GM12878 (cell line): ENCODE measurements around the gene TOGARAM1. TPM values are rescaled to one million over a fixed set of nuclear protein-coding genes. Genes with fewer than 3 reads are reported as not detected.

Source experiments
- ATAC-seq: fragments of 200-7000 bp; cut with Tn5 transposase; 3 replicates; pipeline ENCODE4 v1.9.1; 2020; ENCODE audit warnings: mild to moderate bottlenecking, moderate library complexity
- BruUV-seq: library from RNA; stranded (reverse); fragments of 400-500 nt; replicated peaks from 2 replicates; lab custom pipeline; 2021; lab: Mats Ljungman, UMichigan
- CTCF ChIA-PET: fragments of 300-600 bp; sonication (Branson Sonifier 250); formaldehyde crosslinking; extraction: SDS; loops from one replicate; lab custom pipeline; 2021; ENCODE audit warnings: inconsistent platforms; lab: Yijun Ruan, JAX
- POLR2A ChIA-PET: fragments of 350-600 bp; formaldehyde crosslinking; extraction: SDS; loops from one replicate; lab custom pipeline; 2021; ENCODE audit warnings: inconsistent platforms; lab: Charles Lee
- RAD21 ChIA-PET: fragments of 300-600 bp; sonication (Branson Sonifier 250); formaldehyde crosslinking; loops from one replicate; lab custom pipeline; 2023; ENCODE audit warnings: antibody characterized with exemption; ENCODE audit not compliant: unreplicated experiment; lab: Charles Lee
- SMC1A ChIA-PET: fragments of 300-600 bp; sonication (Branson Sonifier 250); formaldehyde crosslinking; loops from one replicate; lab custom pipeline; 2023; ENCODE audit not compliant: unreplicated experiment, uncharacterized antibody; lab: Charles Lee
- DNase-seq: peaks from one replicate; pipeline ENCODE4 v3.0.0-alpha.2; 2011; ENCODE audit warnings: low read depth, low spot score
- FAIRE-seq: peaks from 3 replicates; lab custom pipeline; 2011; peaks lifted over from hg19 to GRCh38; lab: Jason Lieb, UNC
- H2AFZ ChIP-seq: 2 replicates; pipeline ENCODE4 v1.6.0; 2011; ENCODE audit warnings: low read depth, low read length, control low read depth; ENCODE audit not compliant: control insufficient read depth
- H3K27ac ChIP-seq: 2 replicates; pipeline ENCODE4 v1.5.1; 2011; ENCODE audit warnings: control low read depth; ENCODE audit not compliant: control insufficient read depth, insufficient read depth
- H3K27me3 ChIP-seq, 2 experiments: replicated peaks in 1 of 2; 2 replicates each; pipeline versions ENCODE4 v1.6.0 to v1.6.1; 2011; ENCODE audit warnings: low read length in 1 of 2; ENCODE audit not compliant: control insufficient read depth in 2 of 2, insufficient read depth in 2 of 2
- H3K36me3 ChIP-seq, 2 experiments: 2 replicates each; pipeline ENCODE4 v1.5.1; 2011; ENCODE audit warnings: low read length in 1 of 2; ENCODE audit not compliant: control insufficient read depth in 2 of 2, insufficient read depth in 2 of 2
- H3K4me1 ChIP-seq: 2 replicates; pipeline ENCODE4 v1.6.1; 2011; ENCODE audit warnings: mild to moderate bottlenecking, low read length, moderate library complexity, mixed read lengths; ENCODE audit not compliant: control insufficient read depth, insufficient read depth
- H3K4me2 ChIP-seq: 2 replicates; pipeline ENCODE4 v1.6.0; 2011; ENCODE audit warnings: control low read depth; ENCODE audit not compliant: control insufficient read depth, insufficient read depth
- H3K4me3 ChIP-seq: fragments of 200-600 bp; sonication (generic); 2 replicates; pipeline ENCODE4 v1.5.1; 2016
- H3K79me2 ChIP-seq: 2 replicates; pipeline ENCODE4 v1.6.0; 2011; ENCODE audit warnings: low read length; ENCODE audit not compliant: control insufficient read depth, insufficient read depth
- H3K9ac ChIP-seq: 2 replicates; pipeline ENCODE4 v1.8.0; 2011; ENCODE audit warnings: low read length, control low read depth, mixed read lengths; ENCODE audit not compliant: control insufficient read depth, insufficient read depth
- H3K9me3 ChIP-seq: replicated peaks from 3 replicates; pipeline ENCODE4 v1.5.1; 2011; ENCODE audit warnings: mild to moderate bottlenecking, low read length; ENCODE audit not compliant: control insufficient read depth, insufficient read depth
- H4K20me1 ChIP-seq: 2 replicates; pipeline ENCODE4 v1.6.0; 2011; ENCODE audit not compliant: control insufficient read depth, insufficient read depth
- CEBPB ChIP-seq, 2 experiments: fragments of 150-350 bp in 1 of 2; IDR thresholded peaks; 2 replicates each; pipeline ENCODE4 v1.6.1; 2012 to 2014; ENCODE audit warnings: low read depth in 2 of 2, low read length in 2 of 2, borderline replicate concordance in 1 of 2, inconsistent platforms in 1 of 2
- CREB1 ChIP-seq: IDR thresholded peaks from 2 replicates; pipeline ENCODE4 v1.6.1; 2012; ENCODE audit warnings: low read depth, mild to moderate bottlenecking, inconsistent platforms
- KLF5 ChIP-seq: fragments of 450-650 bp; IDR thresholded peaks from 2 replicates; pipeline ENCODE4 v1.6.1; 2014; ENCODE audit warnings: mild to moderate bottlenecking; ENCODE audit not compliant: partially characterized antibody
- MEF2B ChIP-seq: fragments of 450-650 bp; IDR thresholded peaks from 2 replicates; pipeline ENCODE4 v1.6.1; 2018; ENCODE audit warnings: mild to moderate bottlenecking, moderate library complexity; ENCODE audit not compliant: partially characterized antibody, poor library complexity, severe bottlenecking
- PML ChIP-seq: IDR thresholded peaks from 2 replicates; pipeline ENCODE4 v1.6.1; 2012; ENCODE audit warnings: low read length, inconsistent platforms
- POLR2AphosphoS5 ChIP-seq: IDR thresholded peaks from 2 replicates; pipeline ENCODE4 v1.6.1; 2011; ENCODE audit warnings: mild to moderate bottlenecking, low read length, inconsistent platforms
- RFX5 ChIP-seq: IDR thresholded peaks from 2 replicates; pipeline ENCODE4 v1.6.1; 2011; ENCODE audit warnings: low read depth, low read length, improper control_type of control experiment
- SMC3 ChIP-seq: IDR thresholded peaks from 2 replicates; pipeline ENCODE4 v1.6.1; 2011; ENCODE audit warnings: low read length, improper control_type of control experiment, borderline replicate concordance
- ZNF384 ChIP-seq: IDR thresholded peaks from 2 replicates; pipeline ENCODE4 v1.6.1; 2012; ENCODE audit warnings: low read depth, mild to moderate bottlenecking, low read length, improper control_type of control experiment, borderline replicate concordance
- WGBS: methylation state at CpG from one replicate; pipeline ENCODE4 v1.1.6; 2016; ENCODE audit warnings: low lambda C conversion rate; ENCODE audit not compliant: insufficient replicate concordance, insufficient coverage; ENCODE audit errors: missing lambda C conversion rate; 5-methylcytosine and 5-hydroxymethylcytosine counted together
- in situ Hi-C: fragments of 300-500 bp; cut with MboI; formaldehyde crosslinking; loops from 9 replicates; pipeline ENCODE4 v1.14.3; 2018; ENCODE audit warnings: mixed read lengths
- intact Hi-C: fragments of 100-400 bp; cut with micrococcal nuclease; formaldehyde crosslinking; loops from one replicate; pipeline ENCODE4 v1.14.2; 2022; ENCODE audit not compliant: unreplicated experiment
- polyA plus RNA-seq, 11 experiments: library from polyadenylated mRNA; depleted of rRNA in 4 of 11; unstranded in 6 of 11; stranded (reverse) in 5 of 11; fragments of >200 nt; fragmentation: Nextera tagmentation in 4 of 11; fragmentation: Illumina TruSeq in 1 of 11; extraction: Ambion mirVana in 4 of 11; extraction: Trizol in 1 of 11; gene quantifications; 1 replicate in 1 of 11; 2 replicates in 10 of 11; pipeline versions ENCODE4 v1.2.1 to v1.2.3, GENCODE V29; 2011 to 2016; ENCODE audit warnings: inconsistent platforms in 2 of 11, missing spikeins in 2 of 11, low read depth in 1 of 11
- total RNA-seq, 4 experiments: library from RNA; depleted of rRNA in 3 of 4; stranded (reverse); fragments of >200 nt in 3 of 4; fragmentation: Illumina TruSeq in 1 of 4; extraction: Trizol in 1 of 4; gene quantifications; 2 replicates each; pipeline versions ENCODE4 v1.2.1 to v1.2.3, GENCODE V29; 2013 to 2021
- TF ChIP-seq, protein P1 (sequence below): fragments of 150-350 bp; IDR thresholded peaks from 2 replicates; pipeline ENCODE4 v1.6.1; 2014; ENCODE audit warnings: mild to moderate bottlenecking, low read depth, low read length
- TF ChIP-seq, protein P2 (sequence below): fragments of 450-650 bp; IDR thresholded peaks from 2 replicates; pipeline ENCODE4 v1.6.1; 2017; ENCODE audit warnings: low read depth, mild to moderate bottlenecking, moderate library complexity
- TF ChIP-seq, protein P3 (sequence below): fragments of 450-650 bp; IDR thresholded peaks from 2 replicates; pipeline ENCODE4 v1.6.1; 2014; ENCODE audit warnings: mild to moderate bottlenecking

The TOGARAM1 gene
- total and polyA plus RNA-seq, 10 of the 15 experiments (the other 5 are each of a cell fraction or from before 2014, with no cell fraction given) = 2.1 to 14.4 (median 7.2) TPM

DNA sequence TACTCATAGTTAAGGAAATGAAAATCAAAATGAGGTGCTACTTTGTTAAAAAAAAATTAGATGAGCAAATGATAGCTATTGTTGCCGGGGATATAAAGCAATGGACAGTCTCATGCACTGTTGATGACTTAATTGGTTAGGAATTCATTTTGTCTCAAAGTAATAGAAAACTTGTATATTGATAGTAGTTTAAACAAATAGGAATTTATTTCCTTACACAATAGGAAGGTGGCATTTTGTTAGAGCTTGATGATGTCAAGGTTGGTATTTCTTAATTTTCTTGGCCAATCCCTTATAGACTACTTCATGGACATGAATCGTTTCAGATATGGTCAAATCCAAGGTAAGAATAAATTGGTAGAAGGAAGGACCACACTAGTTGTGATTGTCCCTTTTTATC, 129.7 kb downstream of the TOGARAM1 start:
- ChIA-PET RAD21 (no interaction called here), POLR2A (interaction anchor here (0.6 to 2.2 kb wide), 6 partner anchors 9 to 194 kb away, joined by 3 to 7 read pairs (median 4); partner anchors contain the start of genes KLHL28 and TOGARAM1), CTCF (interaction anchor here (0.5 kb wide), 1 partner anchor 237 kb away, joined by 3 read pairs; no protein-coding TSS in a partner anchor), SMC1A (interaction anchor here (0.6 to 1.2 kb wide), 3 partner anchors 9 to 162 kb away, joined by 3 to 4 read pairs (median 3); partner anchors contain the start of gene MIS18BP1)
- H3K9me3 ChIP-seq = peaks cover 5% of the 10 kb centered on the region; the same call in 2 of the 3 replicates
- H4K20me1 ChIP-seq = no peaks in the 10 kb centered on the region
- H3K27me3 ChIP-seq = no peaks in the 10 kb centered on the region
- peaks cover 16% of the 10 kb centered on the region for H3K4me1 ChIP-seq
- DNase-seq (no peak), ATAC-seq (no peak), FAIRE-seq (no peak)
- no peak overlapping the region for H3K4me2 ChIP-seq
- H3K4me3 ChIP-seq = no peak overlapping the region
- intact Hi-C loops = no loop called here
- in situ Hi-C loops = no loop called here
- TF ChIP-seq RFX5 (no peak), PML (no peak), MEF2B (no peak), KLF5 (no peak), POLR2AphosphoS5 (no peak), CEBPB (IDR thresholded peaks at IDR 0.05; ENCODE audit: borderline replicate concordance in 1 of 2, low read depth in 2 of 2, low read length in 2 of 2) (no peak), CREB1 (no peak), SMC3 (no peak), ZNF384 (no peak)
- TF ChIP-seq, protein P1, sequence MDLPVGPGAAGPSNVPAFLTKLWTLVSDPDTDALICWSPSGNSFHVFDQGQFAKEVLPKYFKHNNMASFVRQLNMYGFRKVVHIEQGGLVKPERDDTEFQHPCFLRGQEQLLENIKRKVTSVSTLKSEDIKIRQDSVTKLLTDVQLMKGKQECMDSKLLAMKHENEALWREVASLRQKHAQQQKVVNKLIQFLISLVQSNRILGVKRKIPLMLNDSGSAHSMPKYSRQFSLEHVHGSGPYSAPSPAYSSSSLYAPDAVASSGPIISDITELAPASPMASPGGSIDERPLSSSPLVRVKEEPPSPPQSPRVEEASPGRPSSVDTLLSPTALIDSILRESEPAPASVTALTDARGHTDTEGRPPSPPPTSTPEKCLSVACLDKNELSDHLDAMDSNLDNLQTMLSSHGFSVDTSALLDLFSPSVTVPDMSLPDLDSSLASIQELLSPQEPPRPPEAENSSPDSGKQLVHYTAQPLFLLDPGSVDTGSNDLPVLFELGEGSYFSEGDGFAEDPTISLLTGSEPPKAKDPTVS = no peak
- TF ChIP-seq, protein P2, sequence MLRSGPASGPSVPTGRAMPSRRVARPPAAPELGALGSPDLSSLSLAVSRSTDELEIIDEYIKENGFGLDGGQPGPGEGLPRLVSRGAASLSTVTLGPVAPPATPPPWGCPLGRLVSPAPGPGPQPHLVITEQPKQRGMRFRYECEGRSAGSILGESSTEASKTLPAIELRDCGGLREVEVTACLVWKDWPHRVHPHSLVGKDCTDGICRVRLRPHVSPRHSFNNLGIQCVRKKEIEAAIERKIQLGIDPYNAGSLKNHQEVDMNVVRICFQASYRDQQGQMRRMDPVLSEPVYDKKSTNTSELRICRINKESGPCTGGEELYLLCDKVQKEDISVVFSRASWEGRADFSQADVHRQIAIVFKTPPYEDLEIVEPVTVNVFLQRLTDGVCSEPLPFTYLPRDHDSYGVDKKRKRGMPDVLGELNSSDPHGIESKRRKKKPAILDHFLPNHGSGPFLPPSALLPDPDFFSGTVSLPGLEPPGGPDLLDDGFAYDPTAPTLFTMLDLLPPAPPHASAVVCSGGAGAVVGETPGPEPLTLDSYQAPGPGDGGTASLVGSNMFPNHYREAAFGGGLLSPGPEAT = no peak
- TF ChIP-seq, protein P3, sequence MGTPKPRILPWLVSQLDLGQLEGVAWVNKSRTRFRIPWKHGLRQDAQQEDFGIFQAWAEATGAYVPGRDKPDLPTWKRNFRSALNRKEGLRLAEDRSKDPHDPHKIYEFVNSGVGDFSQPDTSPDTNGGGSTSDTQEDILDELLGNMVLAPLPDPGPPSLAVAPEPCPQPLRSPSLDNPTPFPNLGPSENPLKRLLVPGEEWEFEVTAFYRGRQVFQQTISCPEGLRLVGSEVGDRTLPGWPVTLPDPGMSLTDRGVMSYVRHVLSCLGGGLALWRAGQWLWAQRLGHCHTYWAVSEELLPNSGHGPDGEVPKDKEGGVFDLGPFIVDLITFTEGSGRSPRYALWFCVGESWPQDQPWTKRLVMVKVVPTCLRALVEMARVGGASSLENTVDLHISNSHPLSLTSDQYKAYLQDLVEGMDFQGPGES = no peak
- no peak overlapping the region for H2AFZ ChIP-seq
- BruUV-seq = no TSS peak
- no peak overlapping the region for H3K27ac ChIP-seq
- H3K36me3 ChIP-seq = peaks cover 3 to 12% of the 10 kb centered on the region in 2 experiments; a peak in 3 of 4 replicates
- no peak overlapping the region for H3K9ac ChIP-seq
- H3K79me2 ChIP-seq = peaks cover 80% of the 10 kb centered on the region
- WGBS = 74% methylated on average over 2 of the region's 2 CpGs
